ENCODE measurements around the gene CERS4.
A peak's percentile ranks its signal among the peaks of the same experiment; 100 is the strongest.
"Not testable (repeated sequence)": the region's sequence is repeated elsewhere in the genome, so short reads cannot be mapped to it uniquely, and the experiment has no call there.

Gene CERS4

DNA sequence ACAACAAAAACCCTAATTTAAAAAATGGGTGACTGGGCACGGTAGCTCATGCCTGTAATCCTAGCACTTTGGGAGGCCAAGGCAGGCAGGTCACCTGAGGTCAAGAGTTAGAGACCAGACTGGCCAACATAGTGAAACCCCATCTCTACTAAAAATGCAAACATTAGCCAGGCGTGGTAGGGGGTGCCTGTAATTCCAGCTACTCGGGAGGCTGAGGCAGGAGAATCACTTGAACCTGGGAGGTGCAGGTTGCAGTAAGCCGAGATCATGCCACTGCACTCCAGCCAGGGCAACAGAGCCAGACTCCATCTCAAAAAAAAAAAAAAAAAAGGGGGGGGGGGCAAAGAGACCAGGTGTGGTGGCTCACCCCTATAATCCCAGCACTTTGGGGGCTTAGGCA lies 55.1 kb downstream of the CERS4 start:
- not testable (repeated sequence) for DNase-seq (ENCODE audit: low read depth in 2 of 2)

DNA sequence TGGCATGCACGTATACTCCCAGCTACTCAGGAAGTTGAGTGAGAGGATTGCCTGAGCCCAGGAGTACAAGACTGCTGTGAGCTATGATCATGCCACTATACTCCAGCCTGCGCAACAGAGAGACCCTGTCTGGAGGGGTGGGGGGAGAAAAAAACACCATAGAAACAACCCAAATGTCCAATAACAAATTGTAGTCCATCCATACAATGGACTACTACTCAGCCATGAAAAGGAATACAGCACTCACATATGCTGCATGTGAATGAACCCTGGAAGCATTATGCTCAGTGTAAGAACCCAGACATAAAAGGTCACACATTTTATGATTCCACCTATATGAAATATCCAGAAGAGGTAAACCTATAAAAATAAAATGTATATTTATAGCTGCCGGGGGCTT lies 56.7 kb downstream of the CERS4 start:
- no peak for DNase-seq (ENCODE audit: low read depth in 2 of 2)

DNA sequence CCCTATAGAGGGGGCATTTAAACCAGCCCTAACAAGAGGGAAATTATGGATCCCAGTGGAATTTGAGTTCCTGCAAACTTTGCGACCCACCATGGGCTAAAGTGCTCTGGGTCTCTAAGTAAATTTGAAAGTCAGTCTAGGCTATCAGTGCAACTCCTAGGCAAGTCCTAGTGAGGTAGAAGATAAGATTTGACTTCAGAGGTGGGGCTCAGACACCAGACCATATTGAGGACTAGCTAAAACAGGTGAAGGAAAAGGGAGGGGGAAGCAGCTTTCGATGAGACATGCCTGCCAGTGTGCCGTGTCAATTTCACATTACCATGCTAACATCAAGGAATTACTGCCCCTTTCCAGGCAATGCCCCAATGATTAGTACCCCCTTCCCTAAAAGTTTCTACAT lies 60.6 kb downstream of the CERS4 start:
- DNase-seq (ENCODE audit: low read depth in 2 of 2): no peak

DNA sequence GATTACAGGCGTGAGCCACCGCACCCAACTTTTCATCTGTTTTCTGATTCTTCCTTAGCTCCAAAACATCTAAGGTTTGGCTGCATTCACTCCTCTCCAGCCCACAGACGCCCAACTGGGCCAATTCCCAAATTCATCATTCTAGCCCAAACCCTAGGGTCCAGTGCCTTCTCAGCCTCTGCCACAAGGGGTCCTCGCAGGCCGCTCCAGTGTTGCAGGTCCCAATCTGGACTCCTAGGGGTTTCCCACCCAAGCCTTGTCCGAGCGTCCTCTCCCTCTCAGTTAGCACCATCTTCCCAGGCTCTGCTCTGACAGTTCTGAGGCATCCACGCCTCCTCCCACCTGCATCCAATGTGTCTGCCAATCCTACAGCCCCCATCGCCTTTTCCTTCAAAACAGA lies 67.3 kb downstream of the CERS4 start:
- not testable (repeated sequence) for DNase-seq (ENCODE audit: low read depth in 2 of 2)

DNA sequence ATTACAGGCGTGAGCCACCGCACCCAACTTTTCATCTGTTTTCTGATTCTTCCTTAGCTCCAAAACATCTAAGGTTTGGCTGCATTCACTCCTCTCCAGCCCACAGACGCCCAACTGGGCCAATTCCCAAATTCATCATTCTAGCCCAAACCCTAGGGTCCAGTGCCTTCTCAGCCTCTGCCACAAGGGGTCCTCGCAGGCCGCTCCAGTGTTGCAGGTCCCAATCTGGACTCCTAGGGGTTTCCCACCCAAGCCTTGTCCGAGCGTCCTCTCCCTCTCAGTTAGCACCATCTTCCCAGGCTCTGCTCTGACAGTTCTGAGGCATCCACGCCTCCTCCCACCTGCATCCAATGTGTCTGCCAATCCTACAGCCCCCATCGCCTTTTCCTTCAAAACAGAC lies 82.2 kb downstream of the CERS4 start:
- DNase-seq (ENCODE audit: low read depth in 2 of 2): not testable (repeated sequence)

DNA sequence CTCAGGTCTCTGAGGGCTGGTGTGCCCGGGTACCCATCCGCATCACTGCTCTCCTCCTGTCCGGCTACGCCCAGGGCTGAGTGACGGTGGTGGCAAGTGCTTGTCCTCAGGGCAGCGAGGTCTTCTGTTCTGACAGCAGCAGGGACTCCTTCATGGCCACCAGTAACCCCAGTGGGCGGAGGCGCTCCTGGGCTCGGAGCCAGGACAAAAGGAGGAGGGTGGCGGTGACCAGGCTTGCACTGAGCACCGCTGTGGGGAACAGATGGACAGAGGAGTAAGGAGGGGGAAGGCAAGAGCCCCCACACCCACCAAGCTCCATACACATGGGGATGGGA lies 93.2 kb downstream of the CERS4 start:
- no peak for DNase-seq (ENCODE audit: low read depth in 2 of 2)

DNA sequence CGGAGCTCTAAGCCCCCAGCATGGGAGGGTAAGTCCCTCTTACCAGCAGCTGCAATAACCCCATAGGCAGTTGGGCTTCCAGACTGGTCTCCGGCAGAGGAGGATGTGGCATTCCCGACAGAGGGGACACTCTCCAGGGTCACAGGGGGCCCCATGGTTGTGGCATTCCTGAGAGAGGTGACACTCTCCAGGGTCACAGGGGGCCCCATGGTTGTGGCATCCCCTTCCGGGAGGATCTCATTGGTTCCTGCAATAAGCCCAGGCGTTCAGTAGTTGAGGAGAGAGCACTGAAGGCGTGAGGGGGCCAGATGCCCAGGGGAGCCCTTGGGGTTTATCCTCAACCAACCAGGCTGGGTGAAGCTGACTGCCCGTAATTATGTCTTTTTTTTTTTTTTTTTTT lies 93.6 kb downstream of the CERS4 start:
- DNase-seq (ENCODE audit: low read depth in 2 of 2): no peak

DNA sequence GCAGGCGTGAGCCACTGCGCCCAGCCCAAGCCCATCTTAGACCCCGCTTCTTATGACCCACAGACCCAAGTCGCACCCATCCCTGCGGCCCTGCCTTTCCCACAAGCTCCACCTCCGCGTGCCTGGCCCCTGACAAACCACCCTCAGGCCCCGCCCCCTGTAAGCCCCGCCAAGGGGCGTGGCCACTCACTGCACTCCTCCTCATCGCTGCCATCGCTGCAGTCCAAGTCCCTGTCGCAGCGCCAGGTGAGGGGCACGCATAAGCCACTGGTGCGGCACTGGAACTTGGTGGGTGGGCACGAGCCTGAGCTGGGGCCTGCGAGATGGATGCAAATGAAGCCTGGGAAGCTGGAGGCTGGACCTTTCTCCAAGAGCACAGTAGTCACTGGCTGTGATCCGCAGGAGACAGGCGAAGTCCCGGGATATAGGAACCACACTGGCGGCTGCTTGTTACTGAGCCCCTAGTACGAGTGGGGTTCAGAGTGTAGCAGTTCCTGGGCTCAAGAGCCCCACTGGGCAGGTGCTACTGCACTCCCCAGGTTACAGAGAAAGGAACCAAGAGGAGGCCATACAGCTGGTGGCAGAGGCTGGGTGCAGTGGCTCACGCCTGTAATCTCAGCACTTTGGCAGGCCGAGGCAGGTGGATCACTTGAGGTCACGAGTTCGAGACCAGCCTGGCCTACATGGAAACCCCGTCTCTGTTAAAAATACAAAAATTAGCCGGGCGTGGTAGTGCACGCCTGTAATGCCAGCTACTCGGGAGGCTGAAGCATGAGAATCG lies 95.9 kb downstream of the CERS4 start:
- DNase-seq (ENCODE audit: low read depth in 2 of 2): peak in 1 of 2 donors; percentile 22

DNA sequence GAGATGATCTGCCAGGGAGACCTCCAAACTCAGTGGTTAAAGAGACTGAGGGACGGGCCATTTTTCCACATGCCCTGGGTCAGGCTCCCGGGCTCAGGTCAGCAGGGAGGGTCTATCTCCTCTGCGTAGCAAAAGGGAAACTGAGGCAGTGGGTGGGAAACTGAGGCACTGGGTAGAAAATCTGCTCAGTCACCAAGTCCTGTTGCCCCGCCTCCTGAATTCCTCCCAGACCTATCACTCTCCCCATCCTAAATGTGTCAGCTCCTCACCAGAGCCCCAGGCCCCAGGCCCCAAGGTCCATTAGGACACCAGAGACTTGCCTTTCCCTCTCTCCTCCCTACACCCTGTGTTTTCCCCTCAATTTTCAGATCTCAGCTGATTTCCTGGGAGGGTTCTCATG lies 96.6 kb downstream of the CERS4 start:
- DNase-seq (ENCODE audit: low read depth in 2 of 2): no peak

DNA sequence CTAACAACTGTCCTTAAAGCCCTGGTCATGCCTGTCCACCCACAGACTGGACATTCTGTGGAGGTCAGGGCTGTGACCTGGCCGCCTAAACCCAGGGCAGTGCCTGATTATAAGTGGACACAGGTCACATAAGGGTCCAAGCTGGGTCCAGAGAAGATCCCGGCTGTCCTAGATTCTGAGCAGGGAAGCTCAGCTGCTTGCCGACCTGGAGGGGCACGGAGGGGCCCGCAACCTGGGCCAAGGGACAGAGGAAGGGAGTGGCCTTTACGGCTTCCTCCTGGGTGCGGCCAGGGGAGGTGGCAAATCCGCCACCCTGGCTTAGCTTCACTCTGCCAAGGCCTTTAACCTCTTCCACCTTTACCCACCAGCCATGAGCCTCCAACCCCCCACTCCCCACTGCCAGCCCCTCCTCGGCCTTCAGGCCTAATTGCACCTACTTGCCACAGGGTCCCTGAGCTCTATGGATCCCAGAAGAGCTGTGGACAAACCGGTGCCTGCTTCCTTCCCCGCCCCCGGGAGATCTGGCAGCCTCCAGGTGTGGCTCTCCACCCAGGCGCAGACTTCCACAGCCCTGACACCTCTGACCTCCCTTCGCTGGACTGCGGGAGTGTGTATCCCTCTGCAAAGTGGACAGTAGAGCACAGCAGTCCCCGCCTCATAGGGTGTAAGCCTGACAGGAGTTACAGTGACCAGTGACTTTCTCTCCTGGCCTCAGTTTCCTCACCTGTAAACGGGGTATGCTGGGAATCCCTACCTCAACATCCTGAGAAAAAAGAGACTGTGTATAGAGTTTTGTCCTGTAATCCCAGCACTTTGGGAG lies 97.3 kb downstream of the CERS4 start:
- no peak for DNase-seq (ENCODE audit: low read depth in 2 of 2)

DNA sequence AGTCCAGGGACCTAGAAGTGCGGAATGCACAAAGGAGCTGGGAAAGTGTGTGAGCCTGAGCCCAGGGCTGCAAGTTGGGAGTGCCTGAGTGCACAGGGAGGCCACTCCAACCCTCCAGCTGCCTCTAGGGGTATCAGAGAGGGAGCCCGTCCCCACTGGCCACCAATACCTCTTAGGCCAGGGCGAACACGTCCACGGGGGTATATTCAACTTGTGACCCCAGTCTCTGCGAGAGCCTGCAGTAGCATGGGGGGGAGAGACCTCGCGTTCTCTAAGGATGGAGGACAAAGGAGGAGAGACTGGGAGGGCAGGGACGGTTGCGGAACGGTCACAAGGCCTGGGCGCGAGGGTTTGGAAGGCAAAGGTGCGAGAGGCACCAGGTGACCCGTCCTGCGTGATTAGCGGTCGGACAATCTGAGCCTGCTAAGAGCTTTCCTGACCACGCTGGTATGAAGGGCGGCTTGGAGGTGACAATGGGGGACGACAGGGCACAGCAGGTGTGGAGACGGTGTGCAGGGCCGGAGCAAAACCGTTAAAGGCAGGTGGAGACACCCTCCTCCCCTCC lies 98.3 kb downstream of the CERS4 start:
- no peak for DNase-seq (ENCODE audit: low read depth in 2 of 2)

DNA sequence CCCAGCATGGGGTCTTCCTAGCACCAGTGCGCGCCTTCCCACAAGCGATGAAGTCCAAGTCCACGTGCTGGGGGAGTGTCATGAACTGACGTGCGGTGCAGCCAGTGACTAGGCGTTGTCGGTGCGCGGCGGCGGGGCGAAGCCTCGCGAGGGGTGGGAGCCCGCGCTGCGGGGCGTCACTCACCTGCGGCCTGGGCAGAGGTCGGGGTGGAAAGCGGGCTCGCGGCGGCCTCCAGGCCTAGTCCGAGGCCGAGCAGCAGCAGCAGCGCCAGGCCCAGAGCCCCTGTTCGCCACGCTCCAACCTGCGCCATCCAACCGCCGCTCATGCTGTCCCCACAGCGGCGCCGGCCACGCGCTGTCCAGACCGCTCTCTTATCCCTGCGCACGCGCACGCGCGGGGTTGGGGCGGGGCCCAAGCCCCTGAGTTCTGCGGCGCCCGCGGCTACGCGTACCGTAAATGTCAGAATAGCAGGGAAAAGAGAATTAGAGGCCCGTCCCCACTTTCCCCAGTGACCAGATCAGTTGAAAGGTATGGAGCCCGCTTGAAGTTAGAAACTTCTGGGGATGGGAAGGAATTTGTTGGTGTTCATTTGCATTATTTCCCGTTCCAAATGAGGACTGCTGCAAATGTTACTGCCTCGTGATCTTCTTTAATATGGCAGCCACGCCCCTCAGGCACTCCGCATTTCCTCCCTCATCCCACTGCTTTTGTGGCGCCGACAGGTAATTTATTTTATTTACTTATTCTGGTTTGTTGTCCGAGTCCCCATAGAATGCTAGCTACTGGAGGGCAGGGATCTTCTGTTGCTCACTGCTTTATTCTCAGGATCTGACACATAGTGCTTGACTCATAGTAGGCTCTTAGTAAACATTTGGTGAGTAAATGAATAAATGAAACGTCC lies 99.0 kb downstream of the CERS4 start, which contains the start of gene CD320:
CD320 (minus strand) TSS at position 394 of the 902 bp plus-strand sequence; CDS start at position 326, 68 bp downstream.
- peak; percentile 81 to 83 for DNase-seq (ENCODE audit: low read depth in 2 of 2)

DNA sequence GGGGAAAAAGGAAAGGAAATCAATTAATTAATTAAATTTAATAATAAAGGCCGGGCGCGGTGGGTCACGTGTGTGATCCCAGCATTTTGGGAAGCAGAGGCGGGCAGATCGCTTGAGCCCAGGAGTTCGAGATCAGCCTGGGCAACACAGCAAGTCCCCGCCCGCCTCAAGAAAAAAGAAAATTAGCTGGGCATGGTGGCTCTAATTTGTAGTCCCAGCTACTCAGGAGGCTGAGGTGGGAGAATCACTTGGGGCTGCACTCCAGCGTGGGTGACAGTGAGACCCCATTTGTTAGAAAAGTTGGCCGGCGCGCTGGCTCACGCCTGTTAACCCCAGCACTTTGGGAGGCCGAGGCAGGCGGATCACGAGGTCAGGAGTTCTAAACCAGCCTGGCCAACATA lies 99.7 kb downstream of the CERS4 start:
- DNase-seq (ENCODE audit: low read depth in 2 of 2): no peak

DNA sequence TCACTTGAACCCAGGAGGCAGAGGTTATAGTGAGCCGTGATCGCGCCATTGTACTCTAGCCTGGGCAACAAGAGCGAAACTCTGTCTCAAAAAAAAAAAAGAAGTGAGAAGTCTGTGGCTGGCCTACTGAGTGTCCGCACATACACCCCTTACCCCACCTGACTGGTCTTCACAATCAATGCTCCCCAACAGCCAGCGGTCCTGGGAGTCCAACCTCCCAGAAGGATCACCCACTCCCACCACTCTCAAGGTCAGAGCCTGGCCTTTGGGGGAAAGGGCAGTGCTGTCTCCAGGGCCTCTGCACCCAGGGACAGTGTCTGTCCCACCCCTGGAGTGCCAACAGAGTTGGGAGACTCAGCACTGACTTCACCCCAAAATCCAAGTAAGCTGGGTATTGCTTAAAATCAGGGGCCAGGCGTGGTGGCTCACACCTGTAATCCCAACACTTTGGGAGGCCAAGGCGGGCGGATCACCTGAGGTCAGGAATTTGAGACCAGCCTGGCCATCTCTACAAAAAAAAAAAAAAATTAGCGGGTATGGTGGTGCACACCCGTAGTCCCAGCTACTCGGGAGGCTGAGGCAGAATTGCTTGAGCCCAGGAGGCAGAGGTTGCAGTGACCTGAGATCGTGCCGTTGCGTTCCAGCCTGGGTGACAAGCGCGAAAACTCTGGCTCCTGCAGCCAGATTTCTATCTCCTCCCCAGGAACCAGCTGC lies 101.3 kb downstream of the CERS4 start:
- DNase-seq (ENCODE audit: low read depth in 2 of 2): no peak

DNA sequence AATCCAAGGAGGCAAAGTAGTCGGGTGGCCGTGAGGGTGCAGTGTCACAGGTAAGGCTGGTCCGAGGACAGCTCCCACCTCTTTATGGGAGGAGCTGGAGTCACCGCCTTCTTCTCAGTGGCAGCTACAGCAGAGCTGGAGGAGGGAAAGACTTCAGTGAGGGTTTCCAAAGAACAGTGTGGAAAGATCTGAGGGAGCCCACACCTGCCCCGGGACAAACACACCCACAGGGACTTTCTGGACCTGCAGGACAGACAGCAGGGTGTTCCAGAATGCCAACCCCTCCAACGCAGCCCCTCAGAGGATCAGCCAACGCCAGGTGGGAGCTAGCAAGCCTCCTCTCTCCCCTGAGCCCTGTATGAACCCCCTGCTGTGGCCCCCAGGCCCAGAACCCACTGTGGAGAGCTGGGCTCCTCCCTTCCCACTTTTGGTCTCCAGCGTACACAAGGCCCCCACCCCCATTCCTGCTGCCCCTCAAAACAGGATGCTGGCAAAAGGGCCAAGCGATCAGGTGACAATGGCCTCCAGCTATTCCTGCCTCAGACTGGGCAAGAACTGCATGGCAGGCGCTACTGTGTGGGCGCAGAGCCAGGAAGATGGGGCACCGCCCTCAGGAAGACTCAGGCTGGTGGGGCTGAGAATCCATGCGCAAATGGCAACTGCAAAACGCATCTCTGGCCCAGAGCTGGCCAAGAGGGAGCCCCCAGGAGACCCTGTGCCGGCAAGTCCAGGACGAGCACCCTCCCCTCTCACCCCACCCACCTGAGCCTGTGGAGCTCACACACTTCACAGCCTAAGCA lies 102.5 kb downstream of the CERS4 start:
- no peak for DNase-seq (ENCODE audit: low read depth in 2 of 2)
